GM12801 (cell line): Measurements from ENCODE around the gene DDR2.

Source experiments
- TF ChIP-seq, protein P1 (sequence below): IDR thresholded peaks from one replicate; pipeline ENCODE4 v1.5.1; 2011; ENCODE audit warnings: control low read depth; ENCODE audit not compliant: insufficient read length; ENCODE audit errors: extremely low read depth

Gene DDR2

DNA sequence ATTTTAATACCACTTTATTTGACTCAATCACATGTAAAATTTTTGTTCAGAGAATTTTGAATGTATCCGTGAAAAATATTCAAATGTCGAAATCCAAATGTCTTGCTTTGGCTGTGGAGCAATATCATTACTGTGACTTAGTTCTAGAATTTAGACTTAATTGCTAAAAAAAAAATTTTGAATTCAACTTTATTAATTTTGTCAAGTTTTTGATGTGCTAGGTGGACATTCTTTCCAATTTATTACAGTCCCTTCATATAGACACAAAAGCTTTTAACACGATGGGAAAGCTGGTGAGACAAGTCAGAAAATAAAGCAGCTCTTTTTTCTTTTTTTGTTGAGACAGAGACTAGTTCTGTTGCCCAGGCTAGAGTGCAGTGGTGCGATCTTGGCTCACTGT is 62.6 kb downstream of the DDR2 start:
- TF ChIP-seq, protein P1, sequence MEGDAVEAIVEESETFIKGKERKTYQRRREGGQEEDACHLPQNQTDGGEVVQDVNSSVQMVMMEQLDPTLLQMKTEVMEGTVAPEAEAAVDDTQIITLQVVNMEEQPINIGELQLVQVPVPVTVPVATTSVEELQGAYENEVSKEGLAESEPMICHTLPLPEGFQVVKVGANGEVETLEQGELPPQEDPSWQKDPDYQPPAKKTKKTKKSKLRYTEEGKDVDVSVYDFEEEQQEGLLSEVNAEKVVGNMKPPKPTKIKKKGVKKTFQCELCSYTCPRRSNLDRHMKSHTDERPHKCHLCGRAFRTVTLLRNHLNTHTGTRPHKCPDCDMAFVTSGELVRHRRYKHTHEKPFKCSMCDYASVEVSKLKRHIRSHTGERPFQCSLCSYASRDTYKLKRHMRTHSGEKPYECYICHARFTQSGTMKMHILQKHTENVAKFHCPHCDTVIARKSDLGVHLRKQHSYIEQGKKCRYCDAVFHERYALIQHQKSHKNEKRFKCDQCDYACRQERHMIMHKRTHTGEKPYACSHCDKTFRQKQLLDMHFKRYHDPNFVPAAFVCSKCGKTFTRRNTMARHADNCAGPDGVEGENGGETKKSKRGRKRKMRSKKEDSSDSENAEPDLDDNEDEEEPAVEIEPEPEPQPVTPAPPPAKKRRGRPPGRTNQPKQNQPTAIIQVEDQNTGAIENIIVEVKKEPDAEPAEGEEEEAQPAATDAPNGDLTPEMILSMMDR, result no peak

DNA sequence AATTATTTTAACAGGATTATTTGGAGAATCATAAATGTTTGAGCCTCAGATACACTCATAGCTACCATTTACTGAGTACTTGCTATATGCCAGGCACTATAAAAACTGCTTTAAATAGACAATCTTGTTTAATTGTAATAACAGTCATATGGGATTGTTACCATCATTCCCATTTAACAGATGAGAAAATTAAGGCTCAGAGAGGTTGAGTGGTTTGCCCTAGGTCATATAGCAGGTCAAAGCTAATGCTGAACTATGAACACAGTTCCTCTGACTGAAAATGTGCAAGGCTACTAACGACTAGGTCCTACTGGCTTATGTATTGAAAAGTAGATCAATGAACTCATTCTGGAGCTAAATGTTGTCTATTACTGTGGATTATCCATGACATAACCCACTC is 63.4 kb downstream of the DDR2 start:
- TF ChIP-seq, protein P1, result no peak

DNA sequence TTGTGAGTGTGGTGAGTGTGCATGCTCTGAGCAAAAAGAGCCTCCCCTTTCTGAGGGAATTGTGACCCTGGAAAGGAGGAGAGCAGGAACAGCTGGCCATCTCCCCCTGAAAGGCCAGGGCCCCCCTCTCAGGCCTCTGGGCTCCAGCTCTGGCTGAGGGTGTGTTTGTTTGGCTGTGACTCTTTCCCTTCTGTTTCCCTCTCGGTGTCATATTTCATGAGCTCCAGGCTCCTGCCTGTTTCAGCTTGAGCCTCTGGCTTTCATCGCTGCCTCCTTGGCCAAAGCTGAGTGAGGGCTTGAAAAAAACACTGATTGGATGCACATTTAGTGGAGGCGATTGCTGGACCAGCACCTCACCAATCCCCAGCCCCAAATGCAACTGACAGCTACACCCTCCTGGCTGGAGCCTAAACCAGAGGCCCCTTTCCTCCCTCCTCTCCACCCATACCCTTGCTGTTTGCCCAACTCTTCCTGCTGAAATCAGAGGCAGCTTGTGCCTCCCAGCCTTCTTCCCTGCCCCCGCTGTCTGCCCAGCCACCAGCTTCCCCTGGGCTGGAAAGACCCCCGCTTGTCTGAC is 64.1 kb downstream of the DDR2 start:
- TF ChIP-seq, protein P1, result no peak

DNA sequence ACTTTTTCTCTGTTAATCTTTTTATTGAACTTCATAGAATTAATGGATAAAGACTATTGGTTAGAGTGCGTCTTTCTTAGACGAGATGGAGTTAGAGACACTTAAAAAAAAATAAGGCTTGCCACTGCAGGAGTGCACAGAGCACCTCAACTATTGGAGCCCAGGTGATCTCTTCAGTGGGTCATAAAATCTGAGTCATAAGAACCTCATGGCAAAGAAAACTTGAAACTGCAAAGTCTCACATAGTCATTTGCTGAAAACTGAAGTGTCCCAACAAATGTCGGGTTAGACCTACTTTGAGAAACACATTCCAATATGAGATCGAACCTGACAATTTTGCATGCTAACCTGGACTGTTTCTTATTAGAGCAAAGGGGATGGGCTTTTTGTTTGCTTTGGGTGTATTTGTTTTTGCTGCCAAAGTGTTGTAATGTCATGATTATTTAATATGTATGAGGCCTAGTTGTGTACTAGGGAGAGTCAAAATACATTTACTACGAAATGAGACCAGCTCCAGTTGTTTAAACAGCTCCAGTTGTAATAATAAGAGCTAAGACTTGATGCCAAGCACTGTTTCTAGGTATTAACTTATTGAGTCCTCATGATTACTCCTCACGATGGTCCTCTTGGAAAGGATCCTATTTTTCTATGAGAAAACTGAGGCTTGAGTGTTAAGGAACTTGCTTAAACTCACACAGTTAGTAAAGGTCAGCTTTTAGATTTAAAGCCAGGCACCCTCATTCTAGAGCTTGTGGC is 65.1 kb downstream of the DDR2 start:
- TF ChIP-seq, protein P1, result no peak

DNA sequence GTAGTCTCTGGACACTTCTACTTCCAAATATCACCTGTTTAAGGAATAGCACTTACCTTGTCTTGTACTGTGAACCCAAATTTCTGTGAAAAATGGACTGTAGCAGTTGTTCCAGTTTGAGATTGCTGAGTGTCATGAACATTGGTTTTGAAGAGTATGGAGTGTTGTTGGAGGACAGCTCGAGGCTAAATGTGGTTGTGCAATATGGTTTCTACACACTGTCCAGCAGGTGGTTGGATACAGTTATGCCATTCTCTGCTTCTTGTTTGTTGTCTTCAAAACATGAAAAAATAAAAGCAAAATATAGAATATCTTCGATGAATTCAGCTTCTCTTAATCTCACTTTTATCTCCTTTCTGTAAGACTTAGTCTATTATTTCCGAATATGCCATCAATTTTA is 67.1 kb downstream of the DDR2 start:
- TF ChIP-seq, protein P1, result no peak

DNA sequence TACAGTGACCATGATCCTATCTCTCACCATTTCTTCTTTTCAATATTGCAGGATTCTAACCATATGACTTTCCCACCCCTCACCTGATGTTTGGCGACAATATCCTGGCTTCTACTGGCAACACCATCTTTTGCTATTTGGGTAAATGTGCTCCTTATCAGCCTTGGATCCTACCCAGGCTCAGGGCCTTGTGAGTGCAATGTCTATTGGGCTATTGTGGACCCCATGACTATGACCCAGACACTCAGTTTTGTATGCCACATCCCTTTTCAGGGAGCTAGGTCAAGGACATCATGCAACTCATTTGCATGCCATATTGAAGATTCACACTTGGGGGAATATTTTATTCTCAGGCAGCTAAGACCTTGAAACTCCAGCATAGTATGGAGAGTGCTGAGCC is 67.9 kb downstream of the DDR2 start:
- TF ChIP-seq, protein P1, result no peak

DNA sequence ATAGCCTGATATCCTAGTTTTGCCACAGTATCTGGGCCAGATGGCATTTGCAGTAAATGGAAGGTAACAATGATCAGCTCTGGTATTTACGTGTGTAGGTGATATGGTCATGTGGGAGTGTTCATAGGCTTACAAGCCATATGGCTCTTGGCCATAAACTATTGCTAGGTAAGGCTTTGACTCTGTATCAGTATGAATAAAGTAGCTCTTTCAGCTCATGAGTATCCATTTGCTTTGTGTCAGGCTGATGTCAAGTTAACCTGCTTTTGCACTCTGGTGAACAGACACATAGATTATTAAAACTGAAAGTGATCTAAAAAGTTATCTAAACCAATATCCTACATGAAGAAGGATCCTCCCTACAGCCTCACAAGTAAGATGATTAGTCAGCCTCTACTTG is 69.0 kb downstream of the DDR2 start:
- TF ChIP-seq, protein P1, result no peak
